H1 (cell line): Measurements from ENCODE around the gene TCF7L1. TPM values are rescaled to one million over a fixed set of nuclear protein-coding genes. Genes with fewer than 3 reads are reported as not detected.

Experiments used
- CTCF ChIA-PET: fragments of 300-600 bp; sonication (Branson Sonifier 250); formaldehyde crosslinking; loops from one replicate; lab custom pipeline; 2021; ENCODE audit not compliant: partially characterized antibody; lab: Charles Lee
- POLR2A ChIA-PET: fragments of 300-600 bp; sonication (Branson Sonifier 250); formaldehyde crosslinking; loops from one replicate; lab custom pipeline; 2021; ENCODE audit warnings: inconsistent platforms; ENCODE audit not compliant: partially characterized antibody; lab: Charles Lee
- DNase-seq, 2 experiments: peaks; one replicate each; pipeline versions ENCODE4 v3.0.0 to v3.0.0-alpha.2; 2010 to 2022; ENCODE audit warnings: low spot score in 2 of 2, low read depth in 1 of 2, mixed read lengths in 1 of 2
- FAIRE-seq: peaks from 2 replicates; lab custom pipeline; 2011; peaks lifted over from hg19 to GRCh38; lab: Jason Lieb, UNC
- H2AFZ ChIP-seq: 2 replicates; pipeline ENCODE4 v1.8.1; 2012; ENCODE audit warnings: low read length, inconsistent platforms
- H2AK5ac ChIP-seq: 2 replicates; pipeline ENCODE4 v1.6.1; 2013; ENCODE audit warnings: low read depth, low read length
- H2BK120ac ChIP-seq: replicated peaks from 2 replicates; pipeline ENCODE3; 2013; ENCODE audit warnings: low read depth, low read length, inconsistent platforms
- H2BK12ac ChIP-seq: 2 replicates; pipeline ENCODE4 v1.6.1; 2013; ENCODE audit warnings: low read depth, low read length
- H2BK15ac ChIP-seq: 2 replicates; pipeline ENCODE4 v1.6.1; 2013; ENCODE audit warnings: low read length
- H2BK20ac ChIP-seq: 2 replicates; pipeline ENCODE4 v1.6.1; 2013; ENCODE audit warnings: low read length
- H2BK5ac ChIP-seq: 2 replicates; pipeline ENCODE4 v1.6.1; 2013; ENCODE audit warnings: low read depth, low read length
- H3K14ac ChIP-seq: 2 replicates; pipeline ENCODE4 v1.6.1; 2013; ENCODE audit warnings: inconsistent platforms; ENCODE audit not compliant: insufficient read length
- H3K18ac ChIP-seq: 2 replicates; pipeline ENCODE4 v1.6.1; 2013; ENCODE audit warnings: low read length; ENCODE audit errors: extremely low read depth
- H3K23ac ChIP-seq: 2 replicates; pipeline ENCODE4 v1.6.1; 2013; ENCODE audit warnings: inconsistent platforms; ENCODE audit not compliant: insufficient read length
- H3K23me2 ChIP-seq: 2 replicates; pipeline ENCODE4 v1.6.1; 2013; ENCODE audit warnings: low read depth, low read length
- H3K27ac ChIP-seq: 2 replicates; pipeline ENCODE4 v1.6.1; 2011; ENCODE audit warnings: low read depth, low read length, inconsistent platforms
- H3K27me3 ChIP-seq, 4 experiments: replicated peaks in 1 of 4; 1 replicate in 1 of 4; 2 replicates in 3 of 4; pipeline versions ENCODE4 v1.6.1 to v1.8.1; 2011 to 2013; ENCODE audit warnings: low read length in 3 of 4, mild to moderate bottlenecking in 3 of 4, inconsistent platforms in 2 of 4, mixed read lengths in 2 of 4, moderate library complexity in 1 of 4; ENCODE audit not compliant: control insufficient read depth in 3 of 4, insufficient read depth in 3 of 4; ENCODE audit errors: extremely low read depth in 1 of 4
- H3K36me3 ChIP-seq, 4 experiments: 2 replicates each; pipeline versions ENCODE4 v1.6.1 to v1.8.1; 2011 to 2013; ENCODE audit warnings: mild to moderate bottlenecking in 4 of 4, low read length in 3 of 4, moderate library complexity in 2 of 4, control low read depth in 1 of 4, inconsistent platforms in 1 of 4; ENCODE audit not compliant: insufficient read depth in 4 of 4, control insufficient read depth in 2 of 4
- H3K4ac ChIP-seq: replicated peaks from 2 replicates; pipeline ENCODE3; 2013; ENCODE audit warnings: low read length, low read depth, mixed read lengths, inconsistent platforms; ENCODE audit not compliant: insufficient read length
- H3K4me1 ChIP-seq, 4 experiments: replicated peaks in 1 of 4; 1 replicate in 1 of 4; 2 replicates in 3 of 4; pipeline versions ENCODE4 v1.6.1 to v1.8.1; 2011 to 2013; ENCODE audit warnings: low read length in 3 of 4, inconsistent platforms in 2 of 4, mixed read lengths in 1 of 4; ENCODE audit not compliant: insufficient read depth in 4 of 4, control insufficient read depth in 3 of 4
- H3K4me2 ChIP-seq, 2 experiments: 2 replicates each; pipeline versions ENCODE4 v1.6.1 to v1.8.1; 2011 to 2013; ENCODE audit warnings: low read depth in 2 of 2, low read length in 2 of 2, control low read depth in 1 of 2, inconsistent platforms in 1 of 2, mild to moderate bottlenecking in 1 of 2; ENCODE audit not compliant: insufficient read depth in 1 of 2
- H3K4me3 ChIP-seq, 4 experiments: fragments of 200-600, 300-600 bp in 1 of 4; sonication (generic), shearing (Covaris generic), sonication (Bioruptor Twin) in 1 of 4; 2 replicates each; pipeline versions ENCODE4 v1.5.1 to v1.8.1; 2011 to 2016; ENCODE audit warnings: low read length in 4 of 4, low read depth in 3 of 4, control low read depth in 2 of 4, inconsistent platforms in 2 of 4, mild to moderate bottlenecking in 2 of 4, mixed read lengths in 1 of 4, moderate library complexity in 1 of 4; ENCODE audit not compliant: insufficient read depth in 2 of 4; ENCODE audit errors: extremely low read depth in 1 of 4
- H3K56ac ChIP-seq: replicated peaks from 2 replicates; pipeline ENCODE3; 2013; ENCODE audit warnings: low read depth, mild to moderate bottlenecking, mixed read lengths, low read length, inconsistent platforms; ENCODE audit not compliant: insufficient read length
- H3K79me1 ChIP-seq: 2 replicates; pipeline ENCODE4 v1.6.1; 2013; ENCODE audit warnings: low read depth, low read length, control low read depth
- H3K79me2 ChIP-seq, 2 experiments: 2 replicates each; pipeline versions ENCODE4 v1.6.1 to v1.8.1; 2012 to 2013; ENCODE audit warnings: low read length in 2 of 2, mild to moderate bottlenecking in 2 of 2, inconsistent platforms in 1 of 2; ENCODE audit not compliant: insufficient read depth in 2 of 2, control insufficient read depth in 1 of 2
- H3K9ac ChIP-seq, 4 experiments: replicated peaks in 1 of 4; 1 replicate in 1 of 4; 2 replicates in 3 of 4; pipeline versions ENCODE4 v1.6.1 to v1.8.1; 2011 to 2013; ENCODE audit warnings: low read depth in 3 of 4, low read length in 3 of 4, control low read depth in 2 of 4, mild to moderate bottlenecking in 2 of 4, moderate library complexity in 2 of 4, inconsistent platforms in 1 of 4; ENCODE audit errors: extremely low read depth in 1 of 4
- H3K9me3 ChIP-seq, 2 experiments: 2 replicates each; pipeline versions ENCODE4 v1.6.1 to v1.8.1; 2012 to 2013; ENCODE audit warnings: mild to moderate bottlenecking in 2 of 2, moderate library complexity in 2 of 2, control low read depth in 1 of 2, inconsistent platforms in 1 of 2, low read depth in 1 of 2, low read length in 1 of 2, mixed read lengths in 1 of 2; ENCODE audit not compliant: insufficient read depth in 2 of 2
- H4K20me1 ChIP-seq, 2 experiments: replicated peaks in 1 of 2; 2 replicates each; pipeline versions ENCODE3 to v1.8.1; 2011 to 2013; ENCODE audit warnings: inconsistent platforms in 2 of 2, low read length in 2 of 2, mild to moderate bottlenecking in 1 of 2; ENCODE audit not compliant: insufficient read depth in 2 of 2, control insufficient read depth in 1 of 2
- H4K5ac ChIP-seq: 2 replicates; pipeline ENCODE4 v1.6.1; 2013; ENCODE audit warnings: low read length, low read depth, mixed read lengths, inconsistent platforms; ENCODE audit not compliant: insufficient read length
- H4K8ac ChIP-seq: 2 replicates; pipeline ENCODE4 v1.8.0; 2013; ENCODE audit warnings: mild to moderate bottlenecking, moderate library complexity, low read length, inconsistent platforms; ENCODE audit not compliant: insufficient read depth; ENCODE audit errors: extremely low read depth
- H4K91ac ChIP-seq: replicated peaks from 2 replicates; pipeline ENCODE3; 2013; ENCODE audit warnings: low read length, mixed read lengths, inconsistent platforms; ENCODE audit not compliant: insufficient read length
- CHD2 ChIP-seq: IDR thresholded peaks from 2 replicates; pipeline ENCODE4 v1.6.1; 2012; ENCODE audit warnings: low read length, improper control_type of control experiment
- HDAC6 ChIP-seq: IDR thresholded peaks from one replicate; pipeline ENCODE4 v1.7.1; 2012; ENCODE audit warnings: low read depth, mild to moderate bottlenecking, inconsistent platforms, low read length, moderate library complexity
- KDM1A ChIP-seq: fragments of 200-600, 300-600 bp; sonication (generic); IDR thresholded peaks from 2 replicates; pipeline ENCODE4 v1.7.1; 2016; ENCODE audit warnings: mild to moderate bottlenecking, low read length, borderline replicate concordance
- RNF2 ChIP-seq: fragments of 200-900, 300-1000 bp; sonication (generic); IDR thresholded peaks from 2 replicates; pipeline ENCODE4 v1.7.1; 2016; ENCODE audit warnings: borderline replicate concordance, low read depth, mild to moderate bottlenecking, antibody characterized with exemption, low read length; ENCODE audit not compliant: poor library complexity, severe bottlenecking; ENCODE audit errors: missing control alignments
- WGBS, 2 experiments: shearing (Covaris generic) in 1 of 2; methylation state at CpG; one replicate each; pipeline versions ENCODE4 v1.1.6 to v1.1.7; 2013 to 2015; ENCODE audit warnings: low lambda C conversion rate in 2 of 2, mixed read lengths in 2 of 2, inconsistent platforms in 1 of 2, low coverage in 1 of 2, missing lambda C conversion rate in 1 of 2; ENCODE audit not compliant: insufficient replicate concordance in 2 of 2, insufficient coverage in 1 of 2, insufficient read length in 1 of 2; ENCODE audit errors: extremely low coverage in 1 of 2, missing lambda C conversion rate in 1 of 2; 5-methylcytosine and 5-hydroxymethylcytosine counted together
- polyA plus RNA-seq, 7 experiments: library from polyadenylated mRNA; depleted of rRNA in 3 of 7; stranded (reverse) in 5 of 7; unstranded in 2 of 7; fragments of >200 nt in 5 of 7; fragments of 200-250 nt in 2 of 7; gene quantifications; 1 replicate in 5 of 7; 2 replicates in 1 of 7; 4 replicates in 1 of 7; pipeline versions ENCODE4 v1.2.1 to v1.2.3, GENCODE V29; 2011 to 2013; ENCODE audit warnings: missing spikeins in 2 of 7, mixed read lengths in 2 of 7
- total RNA-seq: library from RNA; stranded (reverse); fragmentation: NEBNext Ultra II Directional; extraction: Animal tissue kit (Norgen Biotek cat#: 25700); gene quantifications from 2 replicates; pipeline ENCODE4 v1.2.1, GENCODE V29; 2021

The TCF7L1 gene
- total and polyA plus RNA-seq, 2 of the 8 experiments (the other 6 are each of a cell fraction or from before 2014, with no cell fraction given) = 27.5 to 108 TPM

- Histone ChIP-seq H3K79me1 (peaks cover 40% of the 10 kb centered on the region), H2BK15ac (no peak overlapping the region), H3K14ac (no peak overlapping the region), H3K4me1 (peaks cover 10 to 24% (median 13%) of the 10 kb centered on the region in 4 experiments), H3K4me3 (no peak overlapping the region), H3K79me2 (peaks cover 0 to 97% of the 10 kb centered on the region in 2 experiments; a peak in 3 of 4 replicates), H4K8ac (no peak overlapping the region)
- FAIRE-seq = no peak
- TF ChIP-seq RNF2 = no peak
- TF ChIP-seq KDM1A = no peak
- no peak for TF ChIP-seq HDAC6
- TF ChIP-seq CHD2 = no peak
- TF ChIP-seq, all 59 proteins: peak for 0
- ChIA-PET CTCF (interaction anchor here (0.6 to 1.9 kb wide), 3 partner anchors 25 to 77 kb away, joined by 3 to 4 read pairs (median 4); no protein-coding TSS in a partner anchor), POLR2A (interaction anchor here (0.7 kb wide), 1 partner anchor 73 kb away, joined by 9 read pairs; no protein-coding TSS in a partner anchor)
- no peak for DNase-seq
- H3K27ac ChIP-seq = no peak overlapping the region
- no peaks in the 10 kb centered on the region for H3K23me2 ChIP-seq
- H3K56ac ChIP-seq = no peak overlapping the region
- H2BK5ac ChIP-seq = no peak overlapping the region
- no peaks in the 10 kb centered on the region for H3K27me3 ChIP-seq
- H2AK5ac ChIP-seq = no peak overlapping the region
- no peak overlapping the region for H4K5ac ChIP-seq
- H3K9me3 ChIP-seq = no peaks in the 10 kb centered on the region
- no peak overlapping the region for H2BK120ac ChIP-seq
- H3K23ac ChIP-seq = no peak overlapping the region
- no peak overlapping the region for H3K4ac ChIP-seq
- no peak overlapping the region for H3K9ac ChIP-seq
- peaks cover 41 to 43% of the 10 kb centered on the region in 2 experiments for H4K20me1 ChIP-seq
- H2BK20ac ChIP-seq = no peak overlapping the region
- H2BK12ac ChIP-seq = no peak overlapping the region
- H3K18ac ChIP-seq = no peak overlapping the region
- H3K4me2 ChIP-seq = no peak overlapping the region
- no peak overlapping the region for H2AFZ ChIP-seq
- WGBS, 2 experiments = 92% methylated on average over 1 of the region's 1 CpG; no CpG with 5 or more reads in 1 of the 2 experiments
- H4K91ac ChIP-seq = no peak overlapping the region
- H3K36me3 ChIP-seq = no peaks in the 10 kb centered on the region
These were observed 76.7 kb downstream of the TCF7L1 start for GRCh38 chr2:85209887-85210286.
